ENCODE data around the gene NDUFA13. TPM values are rescaled to one million over a fixed set of nuclear protein-coding genes. Genes with fewer than 3 reads are reported as not detected.
A peak's percentile ranks its signal among the peaks of the same experiment; 100 is the strongest.

NDUFA13 gene
- total RNA-seq, 1 experiment from 2014 or later: 489 TPM

- Histone ChIP-seq H3K27ac (ENCODE audit: insufficient read length, low read depth, low read length) (no peak overlapping the region), H3K9me3 (ENCODE audit: control insufficient read depth, low read depth, low read length) (no peaks in the 10 kb centered on the region), H2AK5ac (ENCODE audit: insufficient read length, low read length) (no peak overlapping the region), H4K8ac (replicated peaks; ENCODE audit: insufficient read length, low read depth, low read length) (no peak overlapping the region), H3K4ac (ENCODE audit: low read depth, low read length) (no peak overlapping the region), H4K20me1 (ENCODE audit: control insufficient read depth, insufficient read depth, insufficient read length) (peaks cover 3% of the 10 kb centered on the region), H4K91ac (ENCODE audit: insufficient read length, low read depth, low read length) (no peak overlapping the region), H3K23me2 (ENCODE audit: insufficient read length, low read depth, low read length, poor library complexity, severe bottlenecking) (no peaks in the 10 kb centered on the region), H2BK12ac (ENCODE audit: insufficient read length, low read depth, low read length) (no peak overlapping the region), H3K4me2 (ENCODE audit: insufficient read depth, insufficient read length, low read length) (no peak overlapping the region), H3K56ac (ENCODE audit: insufficient read length, low read depth, low read length) (no peak overlapping the region), H2BK20ac (ENCODE audit: low read depth, low read length, poor library complexity, severe bottlenecking) (no peak overlapping the region), H4K5ac (ENCODE audit: insufficient read length, low read depth, low read length) (no peak overlapping the region), H3K79me2 (ENCODE audit: insufficient read depth, low read length) (no peaks in the 10 kb centered on the region; the same call in 1 of the 2 replicates), H3K27me3 (ENCODE audit: insufficient read depth, low read length) (no peaks in the 10 kb centered on the region), H3K23ac (ENCODE audit: insufficient read length, low read depth, low read length) (no peak overlapping the region), H3K4me1 (ENCODE audit: insufficient read depth, low read length) (no peaks in the 10 kb centered on the region), H2BK5ac (ENCODE audit: insufficient read length, low read length) (no peak overlapping the region), H2BK120ac (ENCODE audit: low read depth, low read length, poor library complexity, severe bottlenecking) (no peak overlapping the region), H3K14ac (ENCODE audit: insufficient read depth, low read length) (no peak overlapping the region), H2AFZ (ENCODE audit: low read length) (no peak overlapping the region), H2BK15ac (ENCODE audit: low read depth, low read length) (no peak overlapping the region), H3K79me1 (ENCODE audit: insufficient read depth, low read depth, low read length, poor library complexity, severe bottlenecking) (peaks cover 5% of the 10 kb centered on the region), H3T11ph (ENCODE audit: low read length) (no peak overlapping the region), H3K18ac (ENCODE audit: insufficient read length, low read depth, low read length) (no peak overlapping the region), H3K9ac (ENCODE audit: extremely low read depth, insufficient read length, low read length) (no peak overlapping the region)
- Mint-ChIP-seq H3K27ac (peak overlapping the region in 1 of 3 experiments; percentile 44; a peak in 1 of 7 replicates), H3K4me3 (no peak overlapping the region), H3K9me3 (no peaks in the 10 kb centered on the region), H3K4me1 (peaks cover 11 to 31% of the 10 kb centered on the region in 2 experiments), H3K27me3 (ENCODE audit: low read depth) (no peaks in the 10 kb centered on the region), H3K36me3 (ENCODE audit: insufficient read depth in 1 of 3, low read depth in 3 of 3) (peaks cover 13 to 67% (median 50%) of the 10 kb centered on the region in 3 experiments; a peak in 6 of 7 replicates)
- DNase-seq: no peak
- no CpG with 5 or more reads among the region's 9 CpGs for WGBS (ENCODE audit: extremely low coverage, insufficient read length, low lambda C conversion rate)
- TF ChIP-seq, protein P1, sequence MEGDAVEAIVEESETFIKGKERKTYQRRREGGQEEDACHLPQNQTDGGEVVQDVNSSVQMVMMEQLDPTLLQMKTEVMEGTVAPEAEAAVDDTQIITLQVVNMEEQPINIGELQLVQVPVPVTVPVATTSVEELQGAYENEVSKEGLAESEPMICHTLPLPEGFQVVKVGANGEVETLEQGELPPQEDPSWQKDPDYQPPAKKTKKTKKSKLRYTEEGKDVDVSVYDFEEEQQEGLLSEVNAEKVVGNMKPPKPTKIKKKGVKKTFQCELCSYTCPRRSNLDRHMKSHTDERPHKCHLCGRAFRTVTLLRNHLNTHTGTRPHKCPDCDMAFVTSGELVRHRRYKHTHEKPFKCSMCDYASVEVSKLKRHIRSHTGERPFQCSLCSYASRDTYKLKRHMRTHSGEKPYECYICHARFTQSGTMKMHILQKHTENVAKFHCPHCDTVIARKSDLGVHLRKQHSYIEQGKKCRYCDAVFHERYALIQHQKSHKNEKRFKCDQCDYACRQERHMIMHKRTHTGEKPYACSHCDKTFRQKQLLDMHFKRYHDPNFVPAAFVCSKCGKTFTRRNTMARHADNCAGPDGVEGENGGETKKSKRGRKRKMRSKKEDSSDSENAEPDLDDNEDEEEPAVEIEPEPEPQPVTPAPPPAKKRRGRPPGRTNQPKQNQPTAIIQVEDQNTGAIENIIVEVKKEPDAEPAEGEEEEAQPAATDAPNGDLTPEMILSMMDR (conservative IDR thresholded peaks at IDR 0.05): no peak
These were observed 11.3 kb downstream of the NDUFA13 start for GRCh38 chr19:19527371-19527656.

Measured in H9 (cell line).